GM18858 (cell line): ENCODE measurements around the gene ENOPH1.
"Not testable (repeated sequence)": the region's sequence is repeated elsewhere in the genome, so short reads cannot be mapped to it uniquely, and the experiment has no call there.

ENCODE experiments used
- ATAC-seq: cut with Tn5 transposase; IDR thresholded peaks from one replicate; pipeline ENCODE4 v1.9.1; 2021; ENCODE audit not compliant: unreplicated experiment

The ENOPH1 gene

DNA sequence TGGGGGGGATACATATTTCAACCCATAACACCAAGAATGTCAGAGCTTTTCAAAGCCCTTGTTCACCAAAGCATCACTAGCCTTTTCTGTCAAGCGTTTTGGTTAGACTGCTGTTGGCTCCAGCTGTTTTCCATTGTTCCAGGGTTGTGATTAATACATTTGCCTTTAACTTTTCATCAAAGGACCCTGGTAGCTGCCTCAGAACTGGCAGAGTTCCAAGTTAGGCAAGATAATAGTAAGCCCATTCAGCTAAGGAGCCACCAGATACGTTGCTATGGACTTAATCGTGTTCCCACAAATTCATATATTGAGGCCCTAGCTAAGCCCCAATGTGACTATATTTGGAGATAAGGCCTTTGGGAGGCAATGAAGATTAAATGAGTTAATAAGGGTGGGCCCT is 37.1 kb downstream of the ENOPH1 start:
- ATAC-seq = no peak

DNA sequence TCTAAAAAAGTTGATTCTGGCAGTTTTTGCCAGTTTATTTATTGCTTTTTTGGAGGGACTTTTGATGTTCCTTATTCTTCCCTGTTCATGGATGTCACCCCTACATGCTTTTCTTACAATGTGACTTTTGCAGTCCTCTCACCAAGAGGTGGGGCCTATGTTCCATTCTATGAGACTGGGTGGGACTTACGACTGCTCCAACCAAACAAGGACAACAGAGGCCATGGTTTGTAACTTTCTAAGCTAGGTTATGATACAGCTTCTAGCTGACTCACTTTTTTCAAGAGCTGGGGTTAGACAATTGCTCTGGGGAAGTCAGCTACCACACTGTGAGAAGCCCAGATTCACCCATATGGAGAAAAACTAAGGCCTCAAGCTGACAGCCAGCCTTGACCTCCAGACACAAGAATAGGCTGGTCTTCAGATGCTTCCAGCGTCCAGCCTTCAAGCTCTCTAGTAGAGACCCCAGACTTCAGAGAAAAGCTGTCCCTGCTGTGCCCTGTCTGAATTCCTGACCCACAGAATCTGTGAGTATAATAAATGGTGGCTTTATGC is 39.5 kb downstream of the ENOPH1 start:
- no peak for ATAC-seq

DNA sequence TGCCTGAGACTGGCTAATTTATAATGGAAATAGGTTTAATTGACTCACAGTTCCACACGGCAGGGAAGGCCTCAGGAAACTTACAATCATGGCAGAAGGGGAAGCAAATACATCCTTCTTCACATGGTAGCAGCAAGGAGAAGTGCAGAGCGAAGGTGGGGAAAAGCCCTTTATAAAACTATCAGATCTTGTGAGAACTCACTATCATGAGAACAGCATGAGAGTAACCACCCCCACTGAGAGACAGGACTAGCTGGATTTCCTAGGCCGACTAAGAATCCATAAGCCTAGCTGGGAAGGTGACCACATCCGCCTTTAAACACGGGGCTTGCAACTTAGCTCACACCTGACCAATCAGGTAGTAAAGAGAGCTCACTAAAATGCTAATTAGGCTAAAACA is 42.7 kb downstream of the ENOPH1 start:
- ATAC-seq = not testable (repeated sequence)

- ATAC-seq = no peak
Measured at GRCh38 chr4:82473621-82474164, 43.3 kb downstream of the ENOPH1 start.

GRCh38 chr4:82475931-82476330 is 45.5 kb downstream of the ENOPH1 start:
- not testable (repeated sequence) for ATAC-seq

- ATAC-seq = not testable (repeated sequence)
Measured at GRCh38 chr4:82477469-82477868, 47.1 kb downstream of the ENOPH1 start.

DNA sequence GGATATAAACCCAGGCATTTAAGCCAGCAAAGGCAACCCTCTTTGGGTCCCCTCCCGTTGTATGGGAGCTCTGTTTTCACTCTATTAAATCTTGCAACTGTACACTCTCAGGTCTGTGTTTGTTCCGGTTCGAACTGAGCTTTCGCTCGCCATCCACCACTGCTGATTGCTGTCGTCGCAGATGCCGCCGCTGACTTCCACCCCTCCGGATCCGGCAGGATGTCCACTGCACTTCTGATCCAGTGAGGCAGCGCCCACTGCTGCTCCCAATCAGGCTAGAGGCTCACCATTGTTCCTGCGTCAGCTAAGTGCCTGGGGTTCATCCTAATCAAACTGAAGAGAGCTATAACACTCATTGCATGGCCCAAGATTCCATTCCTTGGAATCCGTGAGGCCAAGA is 49.2 kb downstream of the ENOPH1 start:
- no peak for ATAC-seq

- no peak for ATAC-seq
Measured at GRCh38 chr4:82480771-82481505, 50.5 kb downstream of the ENOPH1 start.

GRCh38 chr4:82481506-82481840 is 51.1 kb downstream of the ENOPH1 start:
- ATAC-seq = no peak

DNA sequence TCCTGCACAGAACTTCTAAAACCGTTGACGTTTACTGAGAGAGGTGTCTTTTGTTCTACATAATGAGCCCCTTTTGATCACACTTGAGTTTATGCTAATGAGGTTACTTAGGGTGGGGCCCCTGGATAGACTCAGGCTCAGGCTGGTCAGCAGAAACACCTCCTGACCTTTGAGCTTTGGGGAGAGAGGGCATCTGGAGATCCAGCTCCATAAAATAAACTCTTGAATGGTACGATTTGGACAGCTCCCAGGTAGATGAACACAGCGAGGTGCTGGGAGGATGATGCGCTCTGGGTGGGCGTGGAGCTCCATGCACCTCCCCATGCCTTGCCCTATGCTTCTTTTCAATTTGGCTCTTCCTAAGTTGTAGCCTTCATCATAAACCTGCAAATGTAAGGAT is 52.0 kb downstream of the ENOPH1 start:
- no peak for ATAC-seq

DNA sequence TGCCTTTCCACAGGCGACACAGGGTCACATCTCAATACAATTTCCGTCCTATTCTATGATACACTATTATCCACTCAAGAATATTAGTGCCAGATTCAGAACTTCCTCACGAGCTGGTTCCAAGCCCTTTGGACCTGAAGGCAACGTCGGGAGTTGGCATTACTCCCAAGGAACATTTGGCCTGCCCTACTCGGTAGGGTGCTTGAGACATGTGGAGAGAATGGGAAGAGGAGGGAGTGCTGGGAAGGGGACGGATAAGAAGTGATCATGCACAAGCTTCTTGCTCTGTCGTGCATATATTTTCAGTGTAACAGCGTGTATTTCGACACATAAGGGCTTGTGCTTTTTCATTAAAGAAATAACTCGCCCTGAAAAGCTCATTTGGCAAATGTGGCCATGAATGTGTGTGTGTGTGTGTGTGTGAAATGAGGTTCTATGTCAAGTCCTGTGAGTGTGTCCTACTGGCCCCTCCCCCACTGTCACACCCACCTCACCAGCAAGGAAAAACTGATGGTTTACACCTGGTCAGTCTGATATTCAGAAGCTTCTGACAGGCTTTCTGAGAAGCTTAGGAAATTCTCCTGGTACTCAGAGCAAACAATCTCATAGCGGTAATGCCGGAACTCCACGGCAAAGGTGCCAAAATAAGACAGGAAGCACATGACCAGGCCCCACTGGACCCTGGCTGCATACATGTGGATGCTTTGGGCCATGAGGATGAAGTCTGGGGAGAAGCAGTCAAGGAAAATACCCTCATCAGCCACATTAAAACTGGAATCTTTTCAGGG is 54.8 kb downstream of the ENOPH1 start:
- ATAC-seq = no peak

- no peak for ATAC-seq
Measured at GRCh38 chr4:82489076-82489475, 58.7 kb downstream of the ENOPH1 start.

DNA sequence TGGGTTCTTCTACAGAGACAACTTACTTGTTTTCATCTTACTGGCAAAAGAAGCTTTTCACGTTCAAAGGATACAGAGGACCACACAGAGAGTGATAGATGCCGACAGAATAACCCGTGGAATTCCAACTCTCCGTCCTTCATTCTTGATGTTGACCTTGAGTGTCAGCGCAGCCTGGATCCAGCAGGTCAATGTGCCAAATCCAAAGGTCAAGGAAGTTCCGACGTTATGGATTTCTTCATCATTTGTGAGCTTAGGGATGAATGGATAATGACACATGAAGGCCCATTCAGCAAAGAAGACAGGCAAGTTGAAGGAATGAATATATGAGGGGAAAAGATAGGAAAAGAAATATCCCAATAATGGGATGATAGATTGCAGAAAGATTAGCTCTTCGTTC is 59.6 kb downstream of the ENOPH1 start:
- ATAC-seq = no peak

DNA sequence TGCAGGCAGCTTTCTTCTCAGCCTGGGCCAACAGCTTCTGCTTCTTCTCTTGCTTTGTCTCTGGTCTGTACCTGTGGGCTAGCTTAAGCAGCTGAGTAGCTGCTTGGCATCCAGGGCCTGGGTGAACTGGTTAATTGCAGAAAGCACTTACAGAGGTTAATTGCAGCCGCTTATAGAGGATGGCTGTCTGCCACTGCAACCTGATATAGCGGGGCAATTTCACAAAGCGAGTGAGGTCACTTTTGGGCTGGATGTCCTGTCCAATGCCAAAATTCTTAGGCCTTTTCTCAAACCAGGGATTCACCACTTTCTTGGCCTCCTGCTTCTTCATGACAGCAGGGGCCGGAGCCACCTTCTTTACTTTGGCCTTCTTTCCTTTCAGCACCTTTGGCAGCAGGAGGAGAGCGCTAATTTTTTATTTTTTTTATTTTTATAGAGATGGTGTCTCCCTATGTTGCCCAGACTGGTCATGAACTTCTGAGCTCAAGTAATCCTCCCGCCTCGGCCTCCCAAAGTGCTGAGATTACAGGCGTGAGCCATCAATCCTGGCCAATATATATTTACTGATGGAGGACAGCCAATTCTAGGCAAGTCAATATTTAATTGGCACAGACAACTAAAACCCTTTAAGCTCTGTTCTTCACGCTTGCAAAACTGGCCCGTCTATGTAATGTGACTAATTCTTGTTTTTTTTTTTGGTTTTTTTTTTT is 61.0 kb downstream of the ENOPH1 start:
- ATAC-seq = no peak

GRCh38 chr4:82493721-82494425 is 63.5 kb downstream of the ENOPH1 start:
- no peak for ATAC-seq

DNA sequence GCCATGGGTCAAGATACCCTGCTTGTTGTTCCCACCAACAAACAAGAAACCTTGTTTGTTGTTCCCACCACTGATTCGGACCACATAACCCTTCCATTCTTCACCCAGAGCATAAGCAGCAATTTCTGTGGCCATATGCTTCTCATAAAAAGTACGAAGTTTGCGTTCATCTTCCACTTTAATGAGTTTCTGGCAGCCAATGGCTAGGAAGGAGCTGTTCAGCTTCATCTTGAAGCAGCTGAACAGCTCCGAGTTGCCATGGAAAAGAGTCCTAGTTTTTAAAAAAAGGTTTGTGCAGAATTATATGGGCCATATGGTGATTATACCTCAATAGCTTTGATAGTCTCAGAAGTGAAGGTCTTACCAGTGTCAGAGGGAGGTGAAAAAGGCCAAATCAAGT is 65.3 kb downstream of the ENOPH1 start:
- no peak for ATAC-seq

DNA sequence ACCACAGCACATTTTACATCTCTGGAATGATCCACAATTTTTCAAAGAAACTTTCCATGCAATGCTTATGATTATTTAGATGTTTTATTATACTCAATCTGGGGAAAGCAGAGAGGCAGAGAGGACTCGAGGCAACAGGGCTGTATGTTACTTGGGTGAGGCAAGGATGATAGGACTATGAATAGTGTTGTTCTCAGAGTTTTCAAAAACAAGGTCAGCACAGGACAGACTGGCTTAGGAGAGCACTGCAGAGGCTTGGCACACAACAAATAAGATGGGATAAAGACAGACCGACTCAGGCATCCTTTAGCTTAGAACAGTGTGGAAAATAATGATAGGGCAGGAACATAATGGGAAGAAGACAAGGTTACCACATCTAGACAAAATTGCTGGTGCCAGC is 66.0 kb downstream of the ENOPH1 start:
- ATAC-seq = no peak

DNA sequence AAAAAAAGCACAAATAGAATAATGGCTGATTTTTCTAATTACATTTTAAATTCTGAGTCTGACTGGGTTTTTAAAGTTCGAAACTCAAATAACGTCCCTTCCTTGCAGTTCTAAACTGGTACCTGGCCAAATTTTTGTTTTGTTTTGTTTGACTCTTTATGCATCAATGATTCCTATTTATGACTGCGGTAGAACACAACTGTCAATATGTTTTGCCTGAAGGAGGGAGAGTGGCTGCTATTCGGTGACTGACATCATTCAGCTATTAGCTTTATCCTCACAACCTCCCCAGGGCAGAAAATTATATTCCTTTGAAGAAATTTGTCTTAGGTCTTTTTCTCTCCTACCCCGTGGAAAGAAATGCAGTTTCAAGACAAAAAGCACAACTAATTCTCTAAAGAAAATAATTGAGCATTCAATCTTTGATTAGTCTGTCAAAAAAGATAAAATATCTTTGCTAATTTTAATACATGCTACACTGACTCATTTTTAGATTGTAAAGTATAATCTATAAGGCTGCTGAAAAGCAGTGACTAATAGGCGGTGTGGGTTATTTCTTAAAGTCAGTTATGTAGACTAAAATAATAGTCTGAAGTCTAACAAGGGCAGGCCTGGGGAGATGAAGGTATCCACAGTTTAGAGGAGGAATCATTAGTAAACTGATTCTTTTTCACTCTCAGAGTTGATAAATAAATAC is 69.5 kb downstream of the ENOPH1 start:
- no peak for ATAC-seq

- ATAC-seq = no peak
Measured at GRCh38 chr4:82500435-82501153, 70.2 kb downstream of the ENOPH1 start.

DNA sequence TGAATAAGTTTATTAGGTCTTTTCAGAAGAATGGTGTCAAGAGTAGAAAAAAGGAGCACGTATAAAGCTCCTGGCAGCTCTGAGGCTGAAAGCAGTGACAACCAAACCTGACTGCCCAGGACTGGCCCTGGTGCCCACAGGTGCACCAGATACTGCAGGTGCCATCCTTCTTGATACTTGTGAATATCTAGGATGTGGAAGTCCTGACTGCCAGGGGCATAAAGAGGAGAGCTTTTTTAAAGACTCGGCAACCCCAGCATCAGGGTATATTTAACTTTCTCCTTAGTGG is 70.7 kb downstream of the ENOPH1 start:
- ATAC-seq = no peak
